Peyer's patch (tissue), 4 donors: ENCODE results near the gene SULF2. TPM values are rescaled to one million over a fixed set of nuclear protein-coding genes. Genes with fewer than 3 reads are reported as not detected.

ENCODE experiments used
- DNase-seq, 3 donors: peaks; one replicate each; pipeline ENCODE4 v3.0.0-alpha.2; 2017 to 2019
- H3K27ac ChIP-seq, 4 donors: fragments of 200-600 bp; sonication (generic); one replicate each; pipeline ENCODE4 v1.5.1; 2016 to 2019
- H3K27me3 ChIP-seq, 2 donors: fragments of 200-600 bp; sonication (generic); one replicate each; pipeline ENCODE4 v1.5.1; 2019
- H3K36me3 ChIP-seq, 3 donors: fragments of 200-600 bp; sonication (generic); one replicate each; pipeline ENCODE4 v1.5.1; 2016 to 2019
- H3K4me1 ChIP-seq, 4 donors: fragments of 200-600 bp; sonication (generic); one replicate each; pipeline ENCODE4 v1.5.1; 2016 to 2019
- H3K4me3 ChIP-seq, 4 donors: fragments of 200-600 bp; sonication (generic); 1 replicate in 3 of 4; 2 replicates in 1 of 4; pipeline ENCODE4 v1.5.1; 2016 to 2019; ENCODE audit warnings: mild to moderate bottlenecking in 1 of 4
- H3K9me3 ChIP-seq, 4 donors: fragments of 200-600 bp; sonication (generic); one replicate each; pipeline ENCODE4 v1.5.1; 2016 to 2019; ENCODE audit warnings: mild to moderate bottlenecking in 1 of 4
- CTCF ChIP-seq, 6 experiments: fragments of 450-650 bp in 4 of 6; fragments of 200-600 bp in 2 of 6; sonication (generic) in 1 of 6; IDR thresholded peaks; one replicate each; pipeline ENCODE4 v1.5.1; 2017 to 2019; ENCODE audit warnings: antibody characterized with exemption in 6 of 6, mild to moderate bottlenecking in 3 of 6, moderate library complexity in 1 of 6
- POLR2A ChIP-seq, 2 donors: fragments of 450-650 bp; IDR thresholded peaks; one replicate each; pipeline ENCODE4 v1.5.1; 2017; ENCODE audit warnings: antibody characterized with exemption in 2 of 2, mild to moderate bottlenecking in 2 of 2, moderate library complexity in 2 of 2
- total RNA-seq, 4 donors: library from RNA; depleted of rRNA; stranded (reverse); fragments of >200 nt; gene quantifications; one replicate each; pipeline ENCODE4 v1.1.0, GENCODE V29; 2016

Gene SULF2
- total RNA-seq, 4 donors from 2014 or later = 32.4 to 168 (median 52.5) TPM

- Histone ChIP-seq H3K27me3 (no peaks in the 10 kb centered on the region), H3K36me3 (peaks cover 0 to 8% (median 0%) of the 10 kb centered on the region in 3 donors), H3K9me3 (peaks cover 0 to 9% (median 0%) of the 10 kb centered on the region in 4 donors), H3K4me3 (no peak overlapping the region), H3K4me1 (no peaks in the 10 kb centered on the region), H3K27ac (no peak overlapping the region)
- DNase-seq = no peak
- TF ChIP-seq POLR2A (IDR thresholded peaks at IDR 0.05) (no peak), CTCF (IDR thresholded peaks at IDR 0.05) (no peak)
These were observed 91.1 kb downstream of the SULF2 start for GRCh38 chr20:47694021-47694818.

- no peak overlapping the region for H3K27ac ChIP-seq
- H3K9me3 ChIP-seq = peaks cover 0 to 9% (median 0%) of the 10 kb centered on the region in 4 donors
- no peak overlapping the region for H3K4me3 ChIP-seq
- TF ChIP-seq POLR2A (IDR thresholded peaks at IDR 0.05) (no peak), CTCF (IDR thresholded peaks at IDR 0.05) (no peak)
- H3K4me1 ChIP-seq = no peaks in the 10 kb centered on the region
- peaks cover 0 to 8% (median 0%) of the 10 kb centered on the region in 3 donors for H3K36me3 ChIP-seq
- no peaks in the 10 kb centered on the region for H3K27me3 ChIP-seq
- DNase-seq = no peak
These were observed 93.7 kb downstream of the SULF2 start for GRCh38 chr20:47691625-47692024.

- TF ChIP-seq POLR2A (IDR thresholded peaks at IDR 0.05) (no peak), CTCF (IDR thresholded peaks at IDR 0.05) (no peak)
- Histone ChIP-seq H3K4me1 (no peaks in the 10 kb centered on the region), H3K27ac (no peak overlapping the region), H3K36me3 (peaks cover 0 to 8% (median 0%) of the 10 kb centered on the region in 3 donors), H3K27me3 (no peaks in the 10 kb centered on the region), H3K9me3 (peaks cover 0 to 9% (median 0%) of the 10 kb centered on the region in 4 donors), H3K4me3 (no peak overlapping the region)
- DNase-seq = no peak
These were observed 95.5 kb downstream of the SULF2 start for GRCh38 chr20:47689731-47690130.

- Histone ChIP-seq H3K36me3 (peaks cover 0 to 8% (median 0%) of the 10 kb centered on the region in 3 donors), H3K27ac (no peak overlapping the region), H3K4me1 (no peaks in the 10 kb centered on the region), H3K9me3 (peaks cover 0 to 9% (median 0%) of the 10 kb centered on the region in 4 donors), H3K4me3 (no peak overlapping the region), H3K27me3 (no peaks in the 10 kb centered on the region)
- no peak for DNase-seq
- TF ChIP-seq POLR2A (IDR thresholded peaks at IDR 0.05) (no peak), CTCF (IDR thresholded peaks at IDR 0.05) (no peak)
These were observed 96.6 kb downstream of the SULF2 start for GRCh38 chr20:47688385-47689381.

- TF ChIP-seq CTCF (IDR thresholded peaks at IDR 0.05) = no peak
- TF ChIP-seq POLR2A (IDR thresholded peaks at IDR 0.05) = no peak
- peaks cover 0 to 6% (median 0%) of the 10 kb centered on the region in 4 donors for H3K4me1 ChIP-seq
- H3K36me3 ChIP-seq = peaks cover 0 to 8% (median 0%) of the 10 kb centered on the region in 3 donors
- no peak for DNase-seq
- H3K4me3 ChIP-seq = no peak overlapping the region
- H3K27ac ChIP-seq = no peak overlapping the region
- H3K9me3 ChIP-seq = peaks cover 0 to 5% (median 0%) of the 10 kb centered on the region in 4 donors
- no peaks in the 10 kb centered on the region for H3K27me3 ChIP-seq
These were observed 97.9 kb downstream of the SULF2 start for GRCh38 chr20:47687095-47687987.
